Pulmonary artery endothelial cell (primary cell): ENCODE measurements around the gene TMEM240. TPM values are rescaled to one million over a fixed set of nuclear protein-coding genes. Genes with fewer than 3 reads are reported as not detected.
"Not testable (repeated sequence)": the region's sequence is repeated elsewhere in the genome, so short reads cannot be mapped to it uniquely, and the experiment has no call there.

Experiments used
- DNase-seq: peaks from one replicate; pipeline ENCODE4 v3.0.0-alpha.2; 2011; ENCODE audit warnings: low read depth, low spot score
- total RNA-seq: library from RNA; depleted of rRNA; stranded (reverse); fragments of >200 nt; gene quantifications from 2 replicates; pipeline ENCODE4 v1.2.3, GENCODE V29; 2014

TMEM240 gene
- total RNA-seq, 1 donor from 2014 or later: 3.0 TPM

DNA sequence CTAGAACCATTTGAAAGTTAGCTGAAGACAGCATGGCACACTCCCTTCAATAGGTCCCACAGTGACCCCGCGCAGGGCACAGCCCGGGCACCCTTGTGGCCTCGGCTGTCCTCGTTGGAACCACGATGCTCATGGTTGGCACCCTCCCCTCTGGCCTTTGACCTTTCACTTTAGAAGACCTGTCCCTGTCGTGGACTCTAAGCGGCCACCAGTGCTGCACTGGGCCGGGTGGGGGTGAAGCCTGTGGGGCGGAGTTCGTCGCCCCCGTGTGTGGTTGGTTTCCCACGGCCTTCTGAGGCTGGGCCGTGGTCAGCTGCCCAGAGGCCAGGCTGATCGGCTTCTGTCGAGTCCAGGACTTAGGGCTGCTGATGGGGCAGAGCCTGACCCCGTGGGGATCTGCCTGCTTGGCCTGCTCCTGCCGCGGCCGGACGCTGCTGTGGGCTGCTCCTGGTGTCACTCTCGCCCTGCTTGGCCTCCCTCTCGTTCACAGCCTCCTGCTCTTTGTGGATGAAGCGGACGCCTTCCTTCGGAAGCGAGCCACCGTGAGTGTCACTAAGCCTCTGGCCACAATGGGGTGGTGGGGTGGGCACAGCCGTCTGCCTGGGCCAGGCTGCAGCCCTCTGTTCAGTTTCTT lies 15.6 kb downstream of the TMEM240 start:
- not testable (repeated sequence) for DNase-seq

GRCh38 chr1:1523651-1524050 lies 16.8 kb downstream of the TMEM240 start:
- not testable (repeated sequence) for DNase-seq

- DNase-seq: not testable (repeated sequence)
Measured at GRCh38 chr1:1523226-1523625, 17.2 kb downstream of the TMEM240 start.

DNA sequence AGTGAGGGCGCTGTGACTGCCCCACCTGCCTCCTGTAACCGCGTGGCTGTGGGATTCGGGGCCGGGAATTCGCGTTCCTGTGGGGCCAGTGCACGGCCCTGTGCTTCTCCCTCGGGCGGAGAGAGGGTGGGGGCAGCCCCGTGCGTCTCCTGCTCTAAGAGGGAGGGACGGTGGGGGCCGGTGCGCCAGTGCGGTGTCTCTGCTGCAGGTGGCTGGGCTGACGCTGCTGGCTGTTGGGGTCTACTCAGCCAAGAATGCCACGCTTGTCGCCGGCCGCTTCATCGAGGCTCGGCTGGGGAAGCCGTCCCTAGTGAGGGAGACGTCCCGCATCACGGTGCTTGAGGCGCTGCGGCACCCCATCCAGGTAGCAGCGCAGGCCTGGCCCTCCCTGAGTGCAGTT lies 17.9 kb downstream of the TMEM240 start:
- DNase-seq: not testable (repeated sequence)

GRCh38 chr1:1521331-1521730 lies 19.1 kb downstream of the TMEM240 start:
- no peak for DNase-seq

DNA sequence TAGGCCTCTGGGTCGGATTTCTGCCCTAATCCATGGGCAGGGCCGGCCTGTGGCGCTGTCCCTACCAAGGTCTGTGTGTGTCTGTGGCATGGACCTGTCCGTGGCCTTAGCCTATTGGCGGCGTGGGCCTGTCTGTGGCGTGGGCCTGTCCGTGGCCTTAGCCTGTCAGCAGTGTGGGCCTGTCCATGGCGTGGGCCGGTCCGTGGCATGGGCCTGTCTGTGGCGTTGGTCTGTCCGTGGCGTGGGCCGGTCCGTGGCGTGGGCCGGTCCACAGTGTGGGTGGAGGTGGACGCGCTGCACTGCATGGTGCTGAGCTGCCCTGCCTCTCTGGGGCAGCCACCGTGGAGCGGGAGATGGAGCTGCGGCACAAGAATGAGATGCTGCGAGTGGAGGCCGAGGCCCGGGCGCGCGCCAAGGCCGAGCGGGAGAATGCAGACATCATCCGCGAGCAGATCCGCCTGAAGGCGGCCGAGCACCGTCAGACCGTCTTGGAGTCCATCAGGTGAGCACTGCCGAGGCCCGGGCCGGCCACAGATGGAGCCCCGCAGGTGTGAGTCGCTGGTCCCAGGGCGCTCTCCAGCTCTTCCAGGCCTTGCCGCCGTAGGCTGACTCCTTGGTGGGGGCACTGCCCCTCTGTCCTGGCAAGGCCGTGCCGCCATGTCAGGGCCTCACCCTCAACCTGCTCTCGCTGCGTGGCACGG lies 20.5 kb downstream of the TMEM240 start:
- DNase-seq: not testable (repeated sequence)

- not testable (repeated sequence) for DNase-seq
Measured at GRCh38 chr1:1518621-1519007, 21.8 kb downstream of the TMEM240 start.

- no peak for DNase-seq
Measured at GRCh38 chr1:1517973-1518620, 22.3 kb downstream of the TMEM240 start.

DNA sequence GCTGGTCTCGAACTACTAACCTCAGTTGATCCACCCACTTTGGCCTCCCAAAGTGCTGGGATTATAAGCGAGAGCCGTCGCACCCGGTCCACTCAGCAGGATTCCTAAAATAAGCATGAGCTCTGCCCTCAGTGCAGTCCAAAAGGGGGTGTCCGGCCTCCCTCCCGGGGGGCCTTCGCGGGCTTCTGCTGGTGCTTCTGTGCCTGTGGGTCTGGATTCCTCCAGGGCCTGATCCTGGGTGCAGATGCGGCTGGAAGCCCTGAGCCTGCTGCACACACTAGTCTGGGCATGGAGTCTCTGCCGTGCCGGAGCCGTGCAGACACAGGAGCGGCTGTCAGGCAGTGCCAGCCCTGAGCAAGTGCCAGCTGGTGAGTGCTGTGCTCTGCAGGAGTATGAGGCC lies 23.5 kb downstream of the TMEM240 start:
- DNase-seq: not testable (repeated sequence)

- not testable (repeated sequence) for DNase-seq
Measured at GRCh38 chr1:1514376-1514775, 26.0 kb downstream of the TMEM240 start.

GRCh38 chr1:1513675-1514074 lies 26.7 kb downstream of the TMEM240 start:
- DNase-seq: not testable (repeated sequence)

DNA sequence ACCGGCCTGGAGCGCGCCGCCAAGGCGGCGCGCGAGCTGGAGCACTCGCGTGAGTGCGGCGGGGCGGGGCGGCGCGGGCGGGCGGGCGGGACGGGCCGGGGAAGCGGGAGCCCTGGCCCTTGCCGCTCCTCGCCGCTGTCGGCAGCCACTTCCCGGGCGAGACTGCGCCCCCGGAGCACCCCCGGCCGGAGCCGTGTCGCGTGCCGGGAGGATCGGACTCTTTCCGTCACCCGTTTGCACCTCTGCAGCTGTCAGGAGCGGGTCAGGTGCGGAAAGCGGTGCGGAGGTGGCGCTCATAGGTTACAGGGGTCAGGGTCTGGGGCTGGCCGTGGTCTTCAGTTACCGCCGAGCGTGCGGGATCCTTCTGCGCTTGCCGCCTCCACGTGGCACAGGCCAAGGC lies 28.0 kb downstream of the TMEM240 start:
- DNase-seq: not testable (repeated sequence)

DNA sequence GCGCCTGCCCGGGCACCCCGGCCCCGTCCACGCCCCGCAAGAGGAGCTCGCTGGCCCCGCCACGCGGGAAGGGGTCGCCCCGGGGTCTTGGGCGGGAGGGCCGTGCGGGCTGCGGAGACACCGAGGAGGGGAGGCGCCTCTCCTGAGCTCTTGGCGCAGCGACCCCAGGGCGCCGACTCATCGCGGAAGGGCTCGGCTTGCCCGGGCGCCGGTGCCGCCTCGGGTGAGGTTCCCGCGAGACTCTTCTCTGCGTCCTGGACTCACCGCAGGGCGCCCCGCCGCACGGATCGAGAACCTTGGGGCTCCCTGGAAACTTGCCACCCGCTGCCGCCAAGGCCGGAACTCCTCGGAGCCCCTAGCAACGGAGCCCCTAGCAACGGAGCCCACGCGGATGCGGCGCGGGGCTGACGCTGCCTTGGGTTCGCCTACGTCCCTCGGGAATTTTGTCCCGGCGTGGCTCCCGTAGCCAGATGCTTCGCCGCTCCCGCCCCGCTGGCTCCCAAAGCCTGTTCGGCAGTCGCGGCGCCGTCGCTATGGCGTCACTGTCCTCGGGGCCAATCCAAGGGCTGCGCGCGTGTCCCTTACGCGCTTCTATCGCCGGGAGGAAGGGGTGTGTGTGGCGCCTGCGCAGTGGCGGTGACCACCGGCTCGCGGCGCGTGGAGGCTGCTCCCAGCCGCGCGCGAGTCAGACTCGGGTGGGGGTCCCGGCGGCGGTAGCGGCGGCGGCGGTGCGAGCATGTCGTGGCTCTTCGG lies 28.7 kb downstream of the TMEM240 start, which contains the start of gene ATAD3A:
Gene ATAD3A (plus strand): TSS at position 630 of the 753 bp plus-strand sequence. CDS start 107 bp downstream, at position 737.
- peak; percentile 92 for DNase-seq

DNA sequence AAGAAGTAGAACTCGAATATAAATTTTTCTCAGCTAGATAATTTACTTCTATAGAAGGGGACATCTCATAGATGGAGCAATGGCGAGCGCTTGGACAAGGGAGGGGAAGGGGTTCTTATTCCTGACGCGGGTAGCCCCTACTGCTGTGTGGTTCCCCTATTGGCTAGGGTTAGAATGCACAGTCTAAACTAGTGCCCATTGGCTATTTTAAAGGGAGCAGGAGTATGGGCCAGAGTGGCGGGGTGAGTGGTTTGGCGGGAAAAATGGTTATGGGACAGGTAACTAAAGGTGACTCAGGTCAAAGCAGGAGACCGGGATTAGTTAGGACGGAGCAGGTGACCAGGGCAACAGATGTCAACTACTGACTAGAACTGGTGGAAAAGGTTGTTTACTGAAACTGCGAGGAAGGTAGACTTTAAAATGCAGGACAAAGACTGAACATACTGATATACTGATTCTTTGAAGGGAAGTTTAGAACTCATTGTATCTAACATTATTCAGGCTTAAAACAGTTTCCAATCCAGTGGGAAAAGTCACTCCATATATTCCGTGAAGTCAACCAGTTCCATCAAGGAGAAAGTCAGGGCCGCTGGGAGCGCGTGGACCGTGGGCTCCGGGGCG lies 29.4 kb downstream of the TMEM240 start:
- DNase-seq: no peak

GRCh38 chr1:1509465-1509850 lies 31.0 kb downstream of the TMEM240 start:
- DNase-seq: not testable (repeated sequence)

- DNase-seq: not testable (repeated sequence)
Measured at GRCh38 chr1:1508775-1509464, 31.5 kb downstream of the TMEM240 start.

DNA sequence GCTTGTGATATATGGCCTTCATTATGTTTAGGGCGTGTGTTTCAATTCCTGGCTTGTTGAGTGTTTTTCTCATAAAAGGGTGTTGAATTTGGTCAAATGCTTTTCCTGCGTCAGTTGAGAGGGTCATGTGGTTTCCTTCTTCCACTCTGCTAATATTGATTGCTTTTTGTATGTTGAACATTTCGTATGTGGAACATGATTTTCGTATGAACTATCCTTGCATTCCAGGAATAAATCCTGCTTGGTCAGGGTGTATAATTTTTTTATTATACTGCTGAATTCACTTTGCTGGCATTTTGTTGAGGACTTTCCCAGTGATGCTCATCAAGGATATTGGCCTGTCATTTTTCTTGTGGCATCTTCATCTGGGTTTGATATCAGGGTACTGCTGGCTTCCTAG lies 33.1 kb downstream of the TMEM240 start:
- DNase-seq: no peak

DNA sequence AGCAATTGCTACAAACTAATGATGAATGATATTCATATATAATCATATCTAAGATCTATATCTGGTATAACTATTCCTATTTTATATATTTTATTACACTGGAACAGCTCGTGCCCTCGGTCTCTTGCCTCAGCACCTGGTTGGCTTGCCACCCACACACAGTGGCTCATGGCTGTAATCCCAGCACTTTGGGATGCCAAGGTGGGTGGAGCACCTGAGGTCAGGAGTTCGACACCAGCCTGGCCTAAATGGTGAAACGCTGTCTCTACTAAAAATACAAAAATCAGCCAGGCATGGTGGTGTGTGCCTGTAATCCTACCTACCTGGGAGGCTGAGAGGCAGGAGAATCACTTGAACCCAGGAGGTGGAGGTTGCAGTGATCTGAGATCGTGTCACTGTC lies 34.6 kb downstream of the TMEM240 start:
- DNase-seq: not testable (repeated sequence)

GRCh38 chr1:1505366-1505798 lies 35.0 kb downstream of the TMEM240 start:
- not testable (repeated sequence) for DNase-seq

DNA sequence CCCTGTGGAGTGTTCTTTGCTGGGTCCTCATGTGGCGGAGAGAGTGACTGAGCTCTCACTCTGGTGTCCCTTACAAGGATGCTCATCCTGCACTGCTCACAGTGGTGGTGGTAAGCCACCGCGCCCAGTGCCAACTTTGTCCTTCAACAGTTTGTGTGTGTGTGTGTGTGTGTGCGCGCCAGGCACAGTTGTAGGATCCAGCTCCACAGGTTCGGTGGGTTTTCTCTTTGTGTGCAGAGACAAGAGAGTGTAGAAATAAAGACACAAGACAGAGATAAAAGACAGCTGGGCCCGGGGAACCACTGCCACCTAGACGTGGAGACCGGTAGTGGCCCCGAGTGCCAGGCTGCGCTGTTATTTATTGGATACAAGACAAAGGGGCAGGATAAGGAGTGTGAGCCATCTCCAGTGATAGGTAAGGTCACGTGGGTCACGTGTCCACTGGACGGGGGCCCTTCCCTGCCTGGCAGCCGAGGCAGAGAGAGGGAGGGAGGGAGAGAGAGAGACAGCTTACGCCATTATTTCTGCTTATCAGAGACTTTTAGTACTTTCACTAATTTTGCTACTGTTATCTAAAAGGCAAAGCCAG lies 35.6 kb downstream of the TMEM240 start:
- not testable (repeated sequence) for DNase-seq
